ENCODE measurements around the gene IL12A. TPM values are rescaled to one million over a fixed set of nuclear protein-coding genes. Genes with fewer than 3 reads are reported as not detected.
A peak's percentile ranks its signal among the peaks of the same experiment; 100 is the strongest.

The IL12A gene
- polyA plus RNA-seq, 1 donor (not counting 4 experiments of a cell fraction or from before 2014, with no cell fraction given) = 0.54 TPM

DNA sequence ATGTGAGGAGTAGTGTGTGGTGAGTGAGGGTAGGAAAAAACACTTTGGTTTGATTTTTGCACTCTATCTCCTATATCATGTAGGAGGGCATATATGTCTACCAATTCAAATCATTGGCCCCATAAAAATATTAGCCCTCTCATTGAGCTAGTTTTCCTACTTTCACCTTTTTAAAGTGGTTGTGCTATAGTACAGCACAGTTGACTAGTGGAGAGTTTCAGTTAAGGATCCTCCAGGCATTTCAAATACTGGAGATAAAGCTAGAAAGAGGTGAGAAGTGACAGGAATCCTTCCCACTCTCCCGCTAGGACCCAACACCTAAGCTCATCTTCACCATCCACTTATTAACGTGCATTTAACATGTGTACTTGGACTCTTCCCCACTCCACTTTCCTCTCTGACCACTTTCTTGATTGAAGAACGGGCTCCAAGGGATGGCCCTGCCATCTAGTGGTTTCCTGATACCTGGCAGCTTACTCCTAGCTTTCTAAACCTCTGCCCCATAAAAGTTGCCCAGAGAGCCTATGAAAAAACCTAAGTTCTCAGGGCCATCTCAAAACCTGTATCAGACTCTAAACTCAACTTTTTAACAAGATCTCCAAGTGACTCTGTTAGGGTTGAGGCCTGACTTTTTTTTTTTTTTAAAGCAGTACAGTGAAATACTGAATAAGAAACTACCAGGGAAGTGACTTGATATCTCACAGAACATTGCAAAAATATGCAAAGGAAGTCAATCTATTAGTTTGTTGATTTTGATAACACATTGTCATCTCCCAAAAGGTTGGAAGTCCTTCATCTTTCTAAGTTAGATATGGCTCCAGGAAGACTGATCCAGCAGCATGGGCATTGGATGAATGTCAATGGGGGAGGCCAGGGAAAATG is 17.9 kb downstream of the IL12A start:
- H3K4me3 ChIP-seq (ENCODE audit: control insufficient read depth in 2 of 3, extremely low read depth in 1 of 3, insufficient read depth in 2 of 3, low read depth in 1 of 3, low read length in 3 of 3) = no peak overlapping the region
- H3K4me2 ChIP-seq (ENCODE audit: control insufficient read depth, extremely low read depth, insufficient read depth, low read depth, low read length) = no peak overlapping the region
- H3K27ac ChIP-seq (ENCODE audit: control insufficient read depth, insufficient read depth, low read length) = no peak overlapping the region
- no peaks in the 10 kb centered on the region for H3K27me3 ChIP-seq (ENCODE audit: control insufficient read depth, extremely low read depth, insufficient read depth, low read length)
- no peak for DNase-seq (ENCODE audit: low read depth, low spot score)
- no peaks in the 10 kb centered on the region for H3K9me3 ChIP-seq (ENCODE audit: control insufficient read depth, low read depth, low read length)
- H3K36me3 ChIP-seq (ENCODE audit: control insufficient read depth in 2 of 2, extremely low read depth in 1 of 2, insufficient read depth in 2 of 2, low read length in 2 of 2) = no peaks in the 10 kb centered on the region
- peak; percentile 77 for FAIRE-seq
- no peaks in the 10 kb centered on the region for H3K79me2 ChIP-seq (ENCODE audit: control insufficient read depth, insufficient read depth, low read length)
- H2AFZ ChIP-seq (ENCODE audit: control insufficient read depth, low read length) = no peak overlapping the region
- no peaks in the 10 kb centered on the region for H4K20me1 ChIP-seq (ENCODE audit: control insufficient read depth, extremely low read depth, insufficient read depth, low read length)
- no peaks in the 10 kb centered on the region for H3K4me1 ChIP-seq (ENCODE audit: control insufficient read depth, extremely low read depth, insufficient read depth, low read length)
- no peak overlapping the region for H3K9ac ChIP-seq (ENCODE audit: control insufficient read depth, extremely low read depth, insufficient read depth, low read length)
- H3K9me1 ChIP-seq (ENCODE audit: control insufficient read depth, extremely low read depth, insufficient read depth, low read length) = no peaks in the 10 kb centered on the region
- TF ChIP-seq CTCF (optimal IDR thresholded peaks at IDR 0.05 in 1 of 3, IDR thresholded peaks at IDR 0.05 in 1 of 3, conservative IDR thresholded peaks at IDR 0.05 in 1 of 3; ENCODE audit: extremely low read depth in 1 of 3, insufficient read depth in 2 of 3, low read length in 3 of 3) (peak; percentile 83 to 90 (median 85)), EZH2 (IDR thresholded peaks at IDR 0.05; ENCODE audit: low read length) (no peak)
- dilution Hi-C loops (cut with MboI; ENCODE audit: extremely low pct_ligation_motif_present, low sequenced_read_pairs) = no loop called here

- H3K9me3 ChIP-seq (ENCODE audit: control insufficient read depth, low read depth, low read length) = no peaks in the 10 kb centered on the region
- DNase-seq (ENCODE audit: low read depth, low spot score) = no peak
- no peak for TF ChIP-seq CTCF (optimal IDR thresholded peaks at IDR 0.05 in 1 of 3, IDR thresholded peaks at IDR 0.05 in 1 of 3, conservative IDR thresholded peaks at IDR 0.05 in 1 of 3; ENCODE audit: extremely low read depth in 1 of 3, insufficient read depth in 2 of 3, low read length in 3 of 3)
- no peak for TF ChIP-seq EZH2 (IDR thresholded peaks at IDR 0.05; ENCODE audit: low read length)
- no peaks in the 10 kb centered on the region for H4K20me1 ChIP-seq (ENCODE audit: control insufficient read depth, extremely low read depth, insufficient read depth, low read length)
- H3K79me2 ChIP-seq (ENCODE audit: control insufficient read depth, insufficient read depth, low read length) = no peaks in the 10 kb centered on the region
- no peak overlapping the region for H3K9ac ChIP-seq (ENCODE audit: control insufficient read depth, extremely low read depth, insufficient read depth, low read length)
- no peaks in the 10 kb centered on the region for H3K9me1 ChIP-seq (ENCODE audit: control insufficient read depth, extremely low read depth, insufficient read depth, low read length)
- H3K36me3 ChIP-seq (ENCODE audit: control insufficient read depth in 2 of 2, extremely low read depth in 1 of 2, insufficient read depth in 2 of 2, low read length in 2 of 2) = no peaks in the 10 kb centered on the region
- H3K27ac ChIP-seq (ENCODE audit: control insufficient read depth, insufficient read depth, low read length) = no peak overlapping the region
- H3K4me3 ChIP-seq (ENCODE audit: control insufficient read depth in 2 of 3, extremely low read depth in 1 of 3, insufficient read depth in 2 of 3, low read depth in 1 of 3, low read length in 3 of 3) = no peak overlapping the region
- FAIRE-seq = no peak
- no peak overlapping the region for H2AFZ ChIP-seq (ENCODE audit: control insufficient read depth, low read length)
- no peaks in the 10 kb centered on the region for H3K27me3 ChIP-seq (ENCODE audit: control insufficient read depth, extremely low read depth, insufficient read depth, low read length)
- H3K4me2 ChIP-seq (ENCODE audit: control insufficient read depth, extremely low read depth, insufficient read depth, low read depth, low read length) = no peak overlapping the region
- dilution Hi-C loops (cut with MboI; ENCODE audit: extremely low pct_ligation_motif_present, low sequenced_read_pairs) = no loop called here
- H3K4me1 ChIP-seq (ENCODE audit: control insufficient read depth, extremely low read depth, insufficient read depth, low read length) = no peaks in the 10 kb centered on the region
Measured at GRCh38 chr3:160008961-160009360, 20.3 kb downstream of the IL12A start.
